Tibial artery (tissue), 4 donors: ENCODE data around the gene SYNM.
A peak's percentile ranks its signal among the peaks of the same experiment; 100 is the strongest.

ENCODE experiments used
- DNase-seq, 2 donors: peaks; one replicate each; pipeline ENCODE4 v3.0.0-alpha.2; 2019
- H3K27ac ChIP-seq, 2 donors: fragments of 200-600 bp; sonication (generic) in 1 of 2; 1 replicate in 1 of 2; 2 replicates in 1 of 2; pipeline ENCODE4 v1.5.1; 2018 to 2019; ENCODE audit warnings: mild to moderate bottlenecking in 1 of 2
- H3K27me3 ChIP-seq, 2 donors: fragments of 200-600 bp; sonication (generic) in 1 of 2; one replicate each; pipeline versions ENCODE4 v1.5.1 to v1.6.0; 2016 to 2019
- H3K36me3 ChIP-seq, 3 donors: fragments of 200-600 bp; sonication (generic) in 2 of 3; one replicate each; pipeline ENCODE4 v1.5.1; 2016 to 2019; ENCODE audit warnings: mild to moderate bottlenecking in 2 of 3
- H3K4me1 ChIP-seq, 4 donors: fragments of 200-600 bp; sonication (generic) in 2 of 4; 1 replicate in 3 of 4; 2 replicates in 1 of 4; pipeline ENCODE4 v1.5.1; 2016 to 2019
- H3K4me3 ChIP-seq, 2 donors: fragments of 200-600 bp; sonication (generic) in 1 of 2; 1 replicate in 1 of 2; 2 replicates in 1 of 2; pipeline ENCODE4 v1.5.1; 2018 to 2019; ENCODE audit warnings: mild to moderate bottlenecking in 2 of 2
- H3K9me3 ChIP-seq, 3 donors: fragments of 200-600 bp; sonication (generic) in 1 of 3; one replicate each; pipeline ENCODE4 v1.5.1; 2016 to 2019
- CTCF ChIP-seq, 2 experiments: fragments of 200-600 bp in 1 of 2; fragments of 450-650 bp in 1 of 2; IDR thresholded peaks; one replicate each; pipeline ENCODE4 v1.5.1; 2017 to 2019; ENCODE audit warnings: antibody characterized with exemption in 2 of 2, mild to moderate bottlenecking in 1 of 2, moderate library complexity in 1 of 2
- intact Hi-C: fragments of 100-400 bp; cut with DNase I; formaldehyde crosslinking; loops from one replicate; pipeline ENCODE4 v1.15.0; 2023; ENCODE audit warnings: low total_unique reads

Gene SYNM

GRCh38 chr15:99105514-99106341, 848 bp downstream of the SYNM start:
- DNase-seq, result peak; percentile 40 to 79
- H3K36me3 ChIP-seq, result no peaks in the 10 kb centered on the region
- no peaks in the 10 kb centered on the region for H3K9me3 ChIP-seq
- no peaks in the 10 kb centered on the region for H3K27me3 ChIP-seq
- TF ChIP-seq CTCF (IDR thresholded peaks at IDR 0.05), result no peak
- intact Hi-C loops, result loop anchor here (5.0 kb wide), 1 partner anchor 62 kb away; no protein-coding TSS in a partner anchor
- H3K27ac ChIP-seq, result peak overlapping the region; percentile 97
- H3K4me3 ChIP-seq, result peak overlapping the region; percentile 86 to 92
- peaks cover 0 to 40% (median 30%) of the 10 kb centered on the region in 4 donors for H3K4me1 ChIP-seq

- DNase-seq, result peak in 1 of 2 donors; percentile 81
- Histone ChIP-seq H3K27ac (peak overlapping the region; percentile 97), H3K36me3 (no peaks in the 10 kb centered on the region), H3K4me1 (peaks cover 0 to 49% (median 37%) of the 10 kb centered on the region in 4 donors), H3K27me3 (no peaks in the 10 kb centered on the region), H3K4me3 (peak overlapping the region; percentile 86 to 92), H3K9me3 (no peaks in the 10 kb centered on the region)
- intact Hi-C loops, result loop anchor here (5.0 kb wide), 1 partner anchor 61 kb away; no protein-coding TSS in a partner anchor
- TF ChIP-seq CTCF (IDR thresholded peaks at IDR 0.05), result no peak
Observed at GRCh38 chr15:99106417-99107220, 1.7 kb downstream of the SYNM start.

DNA sequence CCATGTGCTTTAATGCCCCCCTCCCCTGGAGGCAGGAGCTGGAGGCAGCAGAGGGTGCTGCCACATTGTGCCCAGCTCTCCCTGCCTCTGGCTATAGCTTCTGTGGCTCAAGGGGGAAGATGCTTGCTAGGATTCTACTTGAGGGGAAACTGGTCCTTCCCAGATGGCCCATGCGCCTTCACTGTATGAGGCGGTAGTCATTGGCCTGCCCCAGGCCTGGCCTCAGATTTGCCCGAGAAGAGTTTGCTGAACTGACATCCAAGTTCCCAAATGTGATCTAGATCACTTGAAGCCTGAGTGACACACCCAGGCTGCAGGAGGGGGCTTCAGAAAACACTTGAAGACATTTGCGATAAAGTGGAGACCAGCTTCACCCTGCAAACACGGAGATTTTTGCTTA, 4.1 kb downstream of the SYNM start:
- peak overlapping the region; percentile 97 for H3K27ac ChIP-seq
- intact Hi-C loops, result loop anchor here (5.0 kb wide), 1 partner anchor 58 kb away; no protein-coding TSS in a partner anchor
- H3K27me3 ChIP-seq, result no peaks in the 10 kb centered on the region
- H3K9me3 ChIP-seq, result no peaks in the 10 kb centered on the region
- no peak for TF ChIP-seq CTCF (IDR thresholded peaks at IDR 0.05)
- H3K4me3 ChIP-seq, result peak overlapping the region; percentile 86 to 92
- DNase-seq, result no peak
- H3K4me1 ChIP-seq, result peaks cover 0 to 70% (median 46%) of the 10 kb centered on the region in 4 donors
- peaks cover 5 to 7% (median 6%) of the 10 kb centered on the region in 3 donors for H3K36me3 ChIP-seq

DNA sequence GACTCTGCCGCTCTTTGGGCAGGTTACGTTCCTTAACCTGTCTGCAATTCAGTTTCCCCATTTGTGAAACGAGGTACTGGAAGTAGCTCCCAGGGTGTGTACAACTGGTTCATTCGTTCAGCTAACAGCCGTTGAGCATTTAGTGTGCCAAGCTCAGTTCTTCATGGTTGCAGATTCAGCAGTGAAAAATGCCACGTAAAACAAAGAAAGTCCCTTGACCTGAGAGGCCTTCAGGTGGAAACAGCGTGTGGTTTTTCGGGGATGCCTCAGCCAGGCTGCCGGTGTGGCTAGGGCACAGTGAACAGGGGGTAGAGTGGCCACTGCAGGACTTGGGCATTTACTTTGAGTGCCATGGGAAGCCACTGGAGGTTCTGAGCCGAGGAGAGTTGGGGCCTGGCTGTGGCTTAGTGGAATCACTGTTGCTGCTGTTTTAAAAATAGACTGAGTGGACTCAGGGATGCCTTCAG, 4.7 kb downstream of the SYNM start:
- H3K4me3 ChIP-seq, result peak overlapping the region; percentile 86 to 92
- no peak for TF ChIP-seq CTCF (IDR thresholded peaks at IDR 0.05)
- no peaks in the 10 kb centered on the region for H3K9me3 ChIP-seq
- intact Hi-C loops, result loop anchor here (5.0 kb wide), 1 partner anchor 58 kb away; no protein-coding TSS in a partner anchor
- peaks cover 6 to 12% (median 11%) of the 10 kb centered on the region in 3 donors for H3K36me3 ChIP-seq
- DNase-seq, result no peak
- H3K27ac ChIP-seq, result peak overlapping the region; percentile 97
- H3K27me3 ChIP-seq, result no peaks in the 10 kb centered on the region
- peaks cover 0 to 75% (median 52%) of the 10 kb centered on the region in 4 donors for H3K4me1 ChIP-seq

DNA sequence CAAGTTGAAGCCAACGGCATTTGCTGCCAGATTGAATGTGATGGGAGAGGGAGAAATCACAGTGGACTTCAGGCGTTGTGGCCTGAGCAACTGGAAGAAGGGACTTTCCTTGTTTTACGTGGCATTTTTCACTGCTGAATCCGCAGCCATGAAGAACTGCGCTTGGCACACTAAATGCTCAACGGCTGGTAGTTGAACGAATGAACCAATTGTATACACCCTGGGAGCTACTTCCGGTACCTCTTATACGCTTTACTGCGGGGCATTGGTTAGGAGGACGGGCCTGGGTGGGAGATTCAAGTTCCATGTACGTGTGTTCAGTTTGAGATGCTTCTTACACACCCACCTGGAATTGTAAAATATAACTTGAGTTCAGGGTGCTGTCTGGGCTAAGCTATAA, 5.2 kb downstream of the SYNM start:
- no peak for DNase-seq
- no peaks in the 10 kb centered on the region for H3K27me3 ChIP-seq
- TF ChIP-seq CTCF (IDR thresholded peaks at IDR 0.05), result no peak
- intact Hi-C loops, result no loop called here
- H3K27ac ChIP-seq, result peak overlapping the region; percentile 97
- H3K4me3 ChIP-seq, result peak overlapping the region; percentile 86 to 92
- H3K36me3 ChIP-seq, result peaks cover 6 to 15% (median 12%) of the 10 kb centered on the region in 3 donors
- H3K9me3 ChIP-seq, result no peaks in the 10 kb centered on the region
- peaks cover 0 to 80% (median 56%) of the 10 kb centered on the region in 4 donors for H3K4me1 ChIP-seq
